Common myeloid progenitor, CD34-positive (primary cell): ENCODE measurements around the gene FGD6.

Experiments
- CTCF ChIA-PET: fragments of 350-600 bp; sonication (Branson Sonifier 250); formaldehyde crosslinking; loops from one replicate; lab custom pipeline; 2021; ENCODE audit warnings: antibody characterized with exemption; lab: Charles Lee
- POLR2A ChIA-PET: fragments of 350-600 bp; sonication (Branson Sonifier 250); formaldehyde crosslinking; loops from one replicate; lab custom pipeline; 2021; ENCODE audit warnings: antibody characterized with exemption; lab: Charles Lee
- DNase-seq, 3 donors: peaks; one replicate each; pipeline versions ENCODE4 v3.0.0 to v3.0.0-alpha.2; 2013
- H3K27ac ChIP-seq, 2 experiments: 1 replicate in 1 of 2; 2 replicates in 1 of 2; pipeline ENCODE4 v1.7.0; 2013; ENCODE audit warnings: inconsistent platforms in 2 of 2, low read length in 2 of 2, mild to moderate bottlenecking in 2 of 2, low read depth in 1 of 2, moderate library complexity in 1 of 2; ENCODE audit not compliant: severe bottlenecking in 2 of 2, insufficient read depth in 1 of 2, poor library complexity in 1 of 2
- H3K27me3 ChIP-seq, 5 experiments: replicated peaks in 2 of 5; 1 replicate in 3 of 5; 2 replicates in 2 of 5; pipeline versions ENCODE4 v1.6.1 to v1.7.0; 2013; ENCODE audit warnings: low read length in 4 of 5, mild to moderate bottlenecking in 2 of 5, moderate library complexity in 2 of 5, inconsistent platforms in 1 of 5; ENCODE audit not compliant: insufficient read depth in 5 of 5, control insufficient read depth in 4 of 5
- H3K36me3 ChIP-seq, 4 experiments: 1 replicate in 2 of 4; 2 replicates in 2 of 4; pipeline versions ENCODE4 v1.6.1 to v1.7.0; 2013; ENCODE audit warnings: low read length in 3 of 4, control low read depth in 1 of 4, mild to moderate bottlenecking in 1 of 4; ENCODE audit not compliant: control insufficient read depth in 4 of 4, insufficient read depth in 4 of 4
- H3K4me1 ChIP-seq, 4 experiments: 1 replicate in 3 of 4; 2 replicates in 1 of 4; pipeline versions ENCODE4 v1.6.1 to v1.7.1; 2013; ENCODE audit warnings: low read length in 3 of 4, mild to moderate bottlenecking in 3 of 4, control low read depth in 1 of 4, inconsistent platforms in 1 of 4, moderate library complexity in 1 of 4; ENCODE audit not compliant: control insufficient read depth in 4 of 4, insufficient read depth in 4 of 4; ENCODE audit errors: control extremely low read depth in 1 of 4
- H3K4me3 ChIP-seq, 7 experiments: 1 replicate in 4 of 7; 2 replicates in 3 of 7; pipeline versions ENCODE4 v1.5.1 to v1.7.0; 2013; ENCODE audit warnings: mild to moderate bottlenecking in 7 of 7, low read length in 6 of 7, moderate library complexity in 6 of 7, inconsistent platforms in 2 of 7, low read depth in 2 of 7, control low read depth in 1 of 7; ENCODE audit not compliant: insufficient read depth in 4 of 7, control insufficient read depth in 1 of 7; ENCODE audit errors: extremely low read depth in 1 of 7
- H3K9me3 ChIP-seq, 5 experiments: 1 replicate in 4 of 5; 2 replicates in 1 of 5; pipeline versions ENCODE4 v1.6.1 to v1.7.1; 2013; ENCODE audit warnings: low read length in 4 of 5, mild to moderate bottlenecking in 2 of 5, inconsistent platforms in 1 of 5, low read depth in 1 of 5, moderate library complexity in 1 of 5; ENCODE audit not compliant: control insufficient read depth in 4 of 5, insufficient read depth in 2 of 5; ENCODE audit errors: control extremely low read depth in 1 of 5
- WGBS: methylation state at CpG from one replicate; pipeline ENCODE4 v1.1.5; 2013; ENCODE audit not compliant: insufficient coverage; 5-methylcytosine and 5-hydroxymethylcytosine counted together

Gene FGD6

GRCh38 chr12:95185854-95186253, 31.4 kb downstream of the FGD6 start:
- ChIA-PET POLR2A (no interaction called here), CTCF (no interaction called here)
- Histone ChIP-seq H3K9me3 (no peaks in the 10 kb centered on the region), H3K27me3 (no peaks in the 10 kb centered on the region), H3K4me3 (no peak overlapping the region), H3K36me3 (no peaks in the 10 kb centered on the region), H3K27ac (no peak overlapping the region), H3K4me1 (peaks cover 0 to 21% (median 0%) of the 10 kb centered on the region in 4 experiments)
- DNase-seq = no peak

GRCh38 chr12:95185072-95185471, 32.2 kb downstream of the FGD6 start:
- 100% methylated on average over 1 of the region's 8 CpGs for WGBS
- Histone ChIP-seq H3K27ac (no peak overlapping the region), H3K36me3 (no peaks in the 10 kb centered on the region), H3K4me1 (peaks cover 0 to 27% (median 0%) of the 10 kb centered on the region in 4 experiments), H3K4me3 (no peak overlapping the region), H3K27me3 (no peaks in the 10 kb centered on the region), H3K9me3 (no peaks in the 10 kb centered on the region)
- no peak for DNase-seq
- POLR2A ChIA-PET = no interaction called here
- CTCF ChIA-PET = no interaction called here

- H3K27ac ChIP-seq = no peak overlapping the region
- H3K4me3 ChIP-seq = no peak overlapping the region
- ChIA-PET CTCF (no interaction called here), POLR2A (no interaction called here)
- peaks cover 0 to 29% (median 0%) of the 10 kb centered on the region in 4 experiments for H3K4me1 ChIP-seq
- no peaks in the 10 kb centered on the region for H3K27me3 ChIP-seq
- H3K9me3 ChIP-seq = no peaks in the 10 kb centered on the region
- H3K36me3 ChIP-seq = no peaks in the 10 kb centered on the region
- no peak for DNase-seq
Measured at GRCh38 chr12:95184121-95184520, 33.1 kb downstream of the FGD6 start.

GRCh38 chr12:95182868-95183415, 34.3 kb downstream of the FGD6 start:
- H3K9me3 ChIP-seq = no peaks in the 10 kb centered on the region
- H3K36me3 ChIP-seq = no peaks in the 10 kb centered on the region
- 93% methylated on average over 3 of the region's 5 CpGs for WGBS
- H3K27me3 ChIP-seq = no peaks in the 10 kb centered on the region
- H3K27ac ChIP-seq = no peak overlapping the region
- no peak overlapping the region for H3K4me3 ChIP-seq
- H3K4me1 ChIP-seq = peaks cover 0 to 24% (median 0%) of the 10 kb centered on the region in 4 experiments
- DNase-seq = no peak
- POLR2A ChIA-PET = no interaction called here
- CTCF ChIA-PET = no interaction called here

- no peak overlapping the region for H3K4me3 ChIP-seq
- ChIA-PET POLR2A (no interaction called here), CTCF (no interaction called here)
- WGBS = 71% methylated on average over 2 of the region's 2 CpGs
- DNase-seq = no peak
- no peaks in the 10 kb centered on the region for H3K36me3 ChIP-seq
- no peaks in the 10 kb centered on the region for H3K27me3 ChIP-seq
- no peak overlapping the region for H3K27ac ChIP-seq
- peaks cover 0 to 21% (median 0%) of the 10 kb centered on the region in 4 experiments for H3K4me1 ChIP-seq
- H3K9me3 ChIP-seq = no peaks in the 10 kb centered on the region
Measured at GRCh38 chr12:95181103-95181502, 36.2 kb downstream of the FGD6 start.

GRCh38 chr12:95179011-95179410, 38.3 kb downstream of the FGD6 start:
- Histone ChIP-seq H3K27me3 (no peaks in the 10 kb centered on the region), H3K27ac (no peak overlapping the region), H3K4me1 (peaks cover 0 to 23% (median 0%) of the 10 kb centered on the region in 4 experiments), H3K9me3 (no peaks in the 10 kb centered on the region), H3K4me3 (no peak overlapping the region), H3K36me3 (no peaks in the 10 kb centered on the region)
- 100% methylated on average over 3 of the region's 5 CpGs for WGBS
- POLR2A ChIA-PET = interaction anchor here (0.6 kb wide), 1 partner anchor 100 kb away, joined by 6 read pairs; no protein-coding TSS in a partner anchor
- no peak for DNase-seq
- CTCF ChIA-PET = interaction anchor here (0.6 kb wide), 2 partner anchors 34 to 78 kb away, joined by 3 read pairs; no protein-coding TSS in a partner anchor

GRCh38 chr12:95178136-95178535, 39.1 kb downstream of the FGD6 start:
- ChIA-PET POLR2A (no interaction called here), CTCF (no interaction called here)

More at GRCh38 chr12:95178136-95178535, 39.1 kb downstream of the FGD6 start:
- 85% methylated on average over 3 of the region's 4 CpGs for WGBS
- DNase-seq = no peak
- Histone ChIP-seq H3K36me3 (no peaks in the 10 kb centered on the region), H3K4me3 (no peak overlapping the region), H3K27ac (no peak overlapping the region), H3K27me3 (no peaks in the 10 kb centered on the region), H3K9me3 (no peaks in the 10 kb centered on the region), H3K4me1 (peaks cover 0 to 27% (median 0%) of the 10 kb centered on the region in 4 experiments)
